Left ventricle myocardium inferior (tissue), 1 donor: ENCODE results near the gene C3orf38. TPM values are rescaled to one million over a fixed set of nuclear protein-coding genes. Genes with fewer than 3 reads are reported as not detected.

ENCODE experiments used
- DNase-seq: peaks from one replicate; pipeline ENCODE4 v3.0.0-alpha.2; 2020
- H3K27ac ChIP-seq: fragments of 200-600 bp; replicated peaks from 2 replicates; pipeline ENCODE4 v1.8.0; 2021
- H3K27me3 ChIP-seq: fragments of 200-600 bp; 2 replicates; pipeline ENCODE4 v1.8.0; 2021; ENCODE audit warnings: low read depth
- H3K36me3 ChIP-seq: fragments of 200-600 bp; 2 replicates; pipeline ENCODE4 v1.8.0; 2021
- H3K4me1 ChIP-seq: fragments of 200-600 bp; 2 replicates; pipeline ENCODE4 v1.8.0; 2021
- H3K4me3 ChIP-seq: fragments of 200-600 bp; 2 replicates; pipeline ENCODE4 v1.8.0; 2021; ENCODE audit warnings: mild to moderate bottlenecking, moderate library complexity
- H3K9me3 ChIP-seq: fragments of 200-600 bp; replicated peaks from 2 replicates; pipeline ENCODE4 v1.8.0; 2021
- intact Hi-C: fragments of 100-400 bp; cut with micrococcal nuclease; formaldehyde crosslinking; loops from one replicate; pipeline ENCODE4 v1.11.0; 2022
- total RNA-seq: library from RNA; stranded (reverse); fragmentation: NEBNext Ultra II Directional; extraction: Animal tissue kit (Norgen Biotek cat#: 25700); gene quantifications from one replicate; pipeline ENCODE4 v1.2.1, GENCODE V29; 2021
- TF ChIP-seq, protein P1 (sequence below): fragments of 200-600 bp; IDR thresholded peaks from 2 replicates; pipeline ENCODE4 v1.8.0; 2021; ENCODE audit warnings: antibody characterized with exemption, mild to moderate bottlenecking, borderline replicate concordance
- donor health status: DM: no; HTN: yes; CAD: no; lungs with severe emphysema.

The C3orf38 gene
- total RNA-seq, 1 donor from 2014 or later, result 12.6 TPM

DNA sequence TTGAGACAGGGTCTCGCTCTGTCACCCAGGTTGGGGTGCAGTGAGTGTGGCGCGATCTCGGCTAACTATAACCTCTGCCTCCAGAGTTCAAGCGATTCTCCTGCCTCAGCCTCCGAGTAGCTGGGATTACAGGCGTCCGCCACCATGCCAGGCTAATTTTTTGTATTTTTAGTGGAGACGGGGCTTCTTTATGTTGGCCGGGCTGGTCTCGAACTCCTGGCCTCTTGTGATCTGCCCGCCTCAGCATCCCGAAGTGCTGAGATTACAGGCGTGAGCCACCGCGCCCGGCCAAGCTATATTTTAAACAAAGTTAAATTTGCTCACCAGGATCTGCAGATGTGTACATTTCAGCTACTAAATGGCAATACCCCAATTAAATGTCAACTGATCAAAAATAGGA, 1.1 kb upstream of the C3orf38 start:
- peak overlapping the region; percentile 85 for H3K4me3 ChIP-seq
- intact Hi-C loops, result no loop called here
- no peaks in the 10 kb centered on the region for H3K27me3 ChIP-seq
- no peak overlapping the region for H3K27ac ChIP-seq
- peaks cover 52% of the 10 kb centered on the region for H3K4me1 ChIP-seq
- DNase-seq, result no peak
- TF ChIP-seq, protein P1, sequence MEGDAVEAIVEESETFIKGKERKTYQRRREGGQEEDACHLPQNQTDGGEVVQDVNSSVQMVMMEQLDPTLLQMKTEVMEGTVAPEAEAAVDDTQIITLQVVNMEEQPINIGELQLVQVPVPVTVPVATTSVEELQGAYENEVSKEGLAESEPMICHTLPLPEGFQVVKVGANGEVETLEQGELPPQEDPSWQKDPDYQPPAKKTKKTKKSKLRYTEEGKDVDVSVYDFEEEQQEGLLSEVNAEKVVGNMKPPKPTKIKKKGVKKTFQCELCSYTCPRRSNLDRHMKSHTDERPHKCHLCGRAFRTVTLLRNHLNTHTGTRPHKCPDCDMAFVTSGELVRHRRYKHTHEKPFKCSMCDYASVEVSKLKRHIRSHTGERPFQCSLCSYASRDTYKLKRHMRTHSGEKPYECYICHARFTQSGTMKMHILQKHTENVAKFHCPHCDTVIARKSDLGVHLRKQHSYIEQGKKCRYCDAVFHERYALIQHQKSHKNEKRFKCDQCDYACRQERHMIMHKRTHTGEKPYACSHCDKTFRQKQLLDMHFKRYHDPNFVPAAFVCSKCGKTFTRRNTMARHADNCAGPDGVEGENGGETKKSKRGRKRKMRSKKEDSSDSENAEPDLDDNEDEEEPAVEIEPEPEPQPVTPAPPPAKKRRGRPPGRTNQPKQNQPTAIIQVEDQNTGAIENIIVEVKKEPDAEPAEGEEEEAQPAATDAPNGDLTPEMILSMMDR, result no peak
- H3K36me3 ChIP-seq, result peaks cover 7% of the 10 kb centered on the region
- no peaks in the 10 kb centered on the region for H3K9me3 ChIP-seq

DNA sequence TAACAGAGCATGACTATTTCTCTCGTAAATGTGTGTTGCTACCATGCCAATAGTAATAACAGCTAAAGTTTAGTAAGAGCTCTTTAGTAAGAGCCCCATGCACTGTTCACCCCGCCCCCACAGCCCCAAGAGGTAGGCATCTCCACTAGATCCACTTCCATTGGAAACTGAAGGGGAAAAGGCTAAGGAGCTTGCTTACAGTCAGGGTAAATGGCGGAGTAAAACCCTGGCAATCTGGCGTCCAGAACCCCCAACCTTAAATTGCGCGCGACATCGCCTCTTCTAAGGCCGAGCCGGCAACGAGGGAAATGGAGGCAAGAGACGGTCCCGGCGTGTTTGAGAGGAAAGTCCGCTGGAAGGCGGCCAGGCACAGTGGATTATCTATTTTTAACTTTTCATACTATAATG, 654 bp upstream of the C3orf38 start:
- Histone ChIP-seq H3K36me3 (peaks cover 11% of the 10 kb centered on the region), H3K27ac (peak overlapping the region; percentile 93), H3K9me3 (no peaks in the 10 kb centered on the region), H3K27me3 (no peaks in the 10 kb centered on the region), H3K4me3 (peak overlapping the region; percentile 85), H3K4me1 (peaks cover 52% of the 10 kb centered on the region)
- intact Hi-C loops, result no loop called here
- no peak for DNase-seq
- TF ChIP-seq, protein P1, result no peak

DNA sequence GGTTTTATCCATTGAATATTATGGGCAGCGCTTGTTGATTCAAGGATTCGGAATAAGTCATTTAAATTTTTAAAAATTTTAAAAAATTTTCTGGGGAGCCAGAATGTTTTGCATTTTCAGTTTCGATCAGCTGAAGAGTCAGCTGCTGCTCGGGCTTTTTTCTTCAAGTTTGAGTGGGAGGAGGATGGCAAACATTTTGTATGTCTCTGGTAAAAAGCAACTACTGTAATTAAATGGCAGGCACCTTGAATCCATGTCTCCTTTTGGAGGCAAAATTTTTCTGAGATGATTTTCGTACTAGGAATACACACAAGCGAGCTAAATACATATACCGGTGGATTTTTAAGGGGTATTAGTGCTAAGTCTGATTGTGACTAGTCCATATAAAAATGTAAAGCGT, 612 bp downstream of the C3orf38 start:
- intact Hi-C loops, result no loop called here
- H3K27ac ChIP-seq, result peak overlapping the region; percentile 93
- H3K9me3 ChIP-seq, result no peaks in the 10 kb centered on the region
- peaks cover 52% of the 10 kb centered on the region for H3K4me1 ChIP-seq
- H3K27me3 ChIP-seq, result no peaks in the 10 kb centered on the region
- DNase-seq, result no peak
- peaks cover 24% of the 10 kb centered on the region for H3K36me3 ChIP-seq
- TF ChIP-seq, protein P1, result no peak
- peak overlapping the region; percentile 85 for H3K4me3 ChIP-seq

DNA sequence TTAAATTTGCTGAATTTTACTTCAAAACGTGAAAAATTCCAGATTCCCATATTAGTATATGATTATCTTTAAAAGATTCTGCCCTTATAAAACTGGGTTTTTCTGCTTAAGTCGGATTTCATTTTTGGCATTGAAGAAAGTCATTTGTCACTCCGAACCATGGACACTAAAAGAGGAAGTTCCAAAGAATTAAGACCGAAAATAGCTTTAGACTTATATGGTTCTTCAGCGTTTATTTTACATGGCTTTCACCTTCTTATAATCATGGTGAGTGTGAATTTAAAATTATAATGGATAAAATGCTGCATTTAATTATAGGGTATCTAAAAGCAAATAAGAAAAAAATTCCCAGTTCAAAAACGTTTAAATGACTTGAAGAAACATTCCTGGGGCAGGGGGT, 1.0 kb downstream of the C3orf38 start:
- H3K4me3 ChIP-seq, result peak overlapping the region; percentile 85
- H3K27ac ChIP-seq, result peak overlapping the region; percentile 93
- H3K27me3 ChIP-seq, result no peaks in the 10 kb centered on the region
- intact Hi-C loops, result no loop called here
- no peaks in the 10 kb centered on the region for H3K9me3 ChIP-seq
- no peak for DNase-seq
- peaks cover 28% of the 10 kb centered on the region for H3K36me3 ChIP-seq
- TF ChIP-seq, protein P1, result no peak
- H3K4me1 ChIP-seq, result peaks cover 52% of the 10 kb centered on the region

DNA sequence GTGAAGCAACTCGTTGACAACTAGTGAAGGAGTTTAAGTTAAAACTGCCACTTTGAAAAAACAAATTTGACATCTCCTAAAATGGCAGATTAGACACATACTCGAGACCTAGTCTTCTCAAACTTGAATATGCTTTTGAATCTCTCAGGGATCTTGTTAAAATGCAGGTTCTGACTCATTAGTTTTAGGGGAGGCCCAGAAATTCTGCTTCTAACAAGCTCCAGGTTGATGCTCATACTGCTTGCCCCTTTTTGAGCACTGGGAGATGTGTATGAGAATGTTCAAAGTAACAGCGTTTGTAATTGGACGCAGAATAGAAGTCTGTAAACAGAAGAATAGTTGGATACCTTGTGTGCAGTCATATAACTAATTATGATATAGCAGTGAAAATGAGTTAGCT, 1.6 kb downstream of the C3orf38 start:
- H3K27me3 ChIP-seq, result no peaks in the 10 kb centered on the region
- H3K4me1 ChIP-seq, result peaks cover 52% of the 10 kb centered on the region
- H3K36me3 ChIP-seq, result peaks cover 34% of the 10 kb centered on the region
- H3K9me3 ChIP-seq, result no peaks in the 10 kb centered on the region
- H3K4me3 ChIP-seq, result peak overlapping the region; percentile 85
- no peak overlapping the region for H3K27ac ChIP-seq
- no peak for DNase-seq
- intact Hi-C loops, result no loop called here
- TF ChIP-seq, protein P1, result no peak

DNA sequence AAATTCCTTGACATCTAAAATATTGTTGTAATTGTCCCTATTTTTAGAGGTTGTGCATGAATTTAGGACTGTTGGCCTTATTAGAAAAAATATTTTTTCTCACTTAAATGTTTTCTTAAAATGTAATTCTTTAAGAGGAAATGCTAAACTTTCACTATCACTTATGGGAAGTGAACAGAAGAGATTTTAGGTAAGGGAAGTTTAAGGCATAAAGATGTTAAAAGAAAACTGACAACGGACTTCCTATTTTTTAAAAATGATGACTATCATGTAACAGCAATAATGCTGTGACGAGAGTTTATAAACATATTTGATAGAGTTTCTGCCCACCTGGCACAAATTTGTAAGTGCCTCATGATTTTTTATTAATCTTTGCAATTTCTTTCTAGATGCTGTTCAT, 3.1 kb downstream of the C3orf38 start:
- intact Hi-C loops, result no loop called here
- TF ChIP-seq, protein P1, result no peak
- Histone ChIP-seq H3K4me3 (no peak overlapping the region), H3K27me3 (no peaks in the 10 kb centered on the region), H3K4me1 (peaks cover 61% of the 10 kb centered on the region), H3K9me3 (no peaks in the 10 kb centered on the region), H3K36me3 (peaks cover 43% of the 10 kb centered on the region), H3K27ac (no peak overlapping the region)
- DNase-seq, result no peak
